ENCODE data around the gene YPEL1.

YPEL1 gene

GRCh38 chr22:21650823-21651520 is 84.6 kb downstream of the YPEL1 start:
- intact Hi-C loops (cut with micrococcal nuclease): no loop called here
- peak overlapping the region; percentile 66 for H3K27ac Mint-ChIP-seq
- peaks cover 46% of the 10 kb centered on the region for H3K4me1 Mint-ChIP-seq (ENCODE audit: low read depth)

GRCh38 chr22:21650280-21650679 is 85.3 kb downstream of the YPEL1 start:
- intact Hi-C loops (cut with micrococcal nuclease): no loop called here
- no peak overlapping the region for H3K27ac Mint-ChIP-seq

More at GRCh38 chr22:21650823-21651520, 84.6 kb downstream of the YPEL1 start:
- peak overlapping the region; percentile 87 for H3K4me3 Mint-ChIP-seq
- peaks cover 2% of the 10 kb centered on the region for H3K27me3 Mint-ChIP-seq
- H3K9me3 Mint-ChIP-seq: no peaks in the 10 kb centered on the region
- H3K36me3 Mint-ChIP-seq (ENCODE audit: low read depth): peaks cover 53% of the 10 kb centered on the region

More at GRCh38 chr22:21650280-21650679, 85.3 kb downstream of the YPEL1 start:
- Mint-ChIP-seq H3K9me3 (no peaks in the 10 kb centered on the region), H3K4me1 (ENCODE audit: low read depth) (peaks cover 46% of the 10 kb centered on the region), H3K4me3 (no peak overlapping the region), H3K36me3 (ENCODE audit: low read depth) (peaks cover 60% of the 10 kb centered on the region), H3K27me3 (peaks cover 2% of the 10 kb centered on the region)

Measured in dendritic cell treated with granulocyte-macrophage colony-stimulating factor and Interleukin-4, amounts not matched to agents 40 ng/mL and 50 ng/mL, for 4 days (primary cell).